GM23338 (cell line): ENCODE data around the gene HAGH. TPM values are rescaled to one million over a fixed set of nuclear protein-coding genes. Genes with fewer than 3 reads are reported as not detected.

ENCODE experiments used
- ATAC-seq: fragments of 200-7000 bp; cut with Tn5 transposase; 3 replicates; pipeline ENCODE4 v1.9.1; 2020
- DNase-seq: peaks from one replicate; pipeline ENCODE4 v3.0.0-alpha.2; 2015; ENCODE audit warnings: low spot score
- H2AFZ ChIP-seq: fragments of 200-600 bp; sonication (generic); 2 replicates; pipeline ENCODE4 v1.8.0; 2016; ENCODE audit warnings: antibody characterized with exemption, mild to moderate bottlenecking, moderate library complexity
- H3F3A ChIP-seq: fragments of 200-600 bp; sonication (generic); replicated peaks from 2 replicates; pipeline ENCODE4 v1.8.0; 2017; ENCODE audit warnings: antibody characterized with exemption, mixed run types, low read depth
- H3K27ac ChIP-seq: fragments of 200-600 bp; sonication (generic); 2 replicates; pipeline ENCODE4 v1.6.1; 2016; ENCODE audit warnings: low read depth
- H3K27me3 ChIP-seq: fragments of 200-600 bp; sonication (generic); 2 replicates; pipeline ENCODE4 v1.8.0; 2016; ENCODE audit warnings: mild to moderate bottlenecking, mixed run types, moderate library complexity; ENCODE audit not compliant: insufficient read depth
- H3K36me3 ChIP-seq: fragments of 200-600 bp; sonication (generic); 2 replicates; pipeline ENCODE4 v1.8.0; 2016; ENCODE audit warnings: mild to moderate bottlenecking; ENCODE audit not compliant: insufficient read depth
- H3K4me1 ChIP-seq: fragments of 200-600 bp; sonication (generic); 2 replicates; pipeline ENCODE4 v1.8.0; 2016; ENCODE audit warnings: mild to moderate bottlenecking, moderate library complexity; ENCODE audit not compliant: insufficient read depth
- H3K4me2 ChIP-seq: fragments of 200-600 bp; sonication (generic); 2 replicates; pipeline ENCODE4 v1.7.1; 2017; ENCODE audit warnings: mixed run types
- H3K4me3 ChIP-seq: fragments of 200-600 bp; sonication (generic); 2 replicates; pipeline ENCODE4 v1.6.1; 2016; ENCODE audit warnings: mixed run types
- H3K79me2 ChIP-seq: fragments of 200-600 bp; sonication (generic); replicated peaks from 2 replicates; pipeline ENCODE4 v1.8.0; 2017; ENCODE audit warnings: mild to moderate bottlenecking; ENCODE audit not compliant: insufficient read depth
- H3K9me2 ChIP-seq: fragments of 200-600 bp; sonication (generic); 2 replicates; pipeline ENCODE4 v1.8.0; 2017; ENCODE audit not compliant: insufficient read depth
- H4K20me1 ChIP-seq: fragments of 200-600 bp; sonication (generic); replicated peaks from 2 replicates; pipeline ENCODE4 v1.8.0; 2017; ENCODE audit warnings: mild to moderate bottlenecking; ENCODE audit not compliant: insufficient read depth
- H3K27ac Mint-ChIP-seq: 2 replicates; pipeline ENCODE4 v1.8.0; 2020; ENCODE audit warnings: inconsistent platforms, mild to moderate bottlenecking, moderate library complexity, mixed read lengths
- H3K27me3 Mint-ChIP-seq: 3 replicates; pipeline ENCODE4 v1.8.0; 2022; ENCODE audit warnings: low read depth, mild to moderate bottlenecking, moderate library complexity, mixed read lengths, inconsistent platforms; ENCODE audit not compliant: insufficient read depth, poor library complexity
- H3K36me3 Mint-ChIP-seq: 3 replicates; pipeline ENCODE4 v1.8.0; 2021; ENCODE audit warnings: low read depth, mild to moderate bottlenecking, inconsistent platforms, moderate library complexity, mixed read lengths
- H3K4me1 Mint-ChIP-seq: 3 replicates; pipeline ENCODE4 v1.8.0; 2020; ENCODE audit warnings: mild to moderate bottlenecking, inconsistent platforms, mixed read lengths
- H3K4me3 Mint-ChIP-seq: 3 replicates; pipeline ENCODE4 v1.8.0; 2021; ENCODE audit warnings: moderate library complexity, mild to moderate bottlenecking, inconsistent platforms, mixed read lengths
- H3K9me3 Mint-ChIP-seq: 3 replicates; pipeline ENCODE4 v1.8.0; 2020; ENCODE audit warnings: moderate library complexity, mild to moderate bottlenecking, inconsistent platforms, mixed read lengths
- CREB1 ChIP-seq: fragments of 250-450 bp; sonication (Bioruptor Pico); IDR thresholded peaks from 2 replicates; pipeline ENCODE4 v1.5.0; 2020; ENCODE audit warnings: low read depth, mild to moderate bottlenecking, moderate library complexity
- CTCF ChIP-seq, 2 experiments: fragments of 200-600 bp in 1 of 2; sonication (generic) in 1 of 2; conservative IDR thresholded peaks; 2 replicates each; pipeline versions ENCODE4 v1.5.1 to v1.6.1; 2016 to 2017; ENCODE audit warnings: antibody characterized with exemption in 2 of 2, low read depth in 2 of 2, mild to moderate bottlenecking in 2 of 2, moderate library complexity in 1 of 2
- EZH2 ChIP-seq: fragments of 200-600 bp; sonication (generic); IDR thresholded peaks from one replicate; pipeline ENCODE4 v1.8.0; 2017; ENCODE audit warnings: antibody characterized with exemption, mild to moderate bottlenecking, low read depth; ENCODE audit not compliant: unreplicated experiment
- EZH2phosphoT487 ChIP-seq: fragments of 200-600 bp; sonication (generic); IDR thresholded peaks from one replicate; pipeline ENCODE4 v1.8.1; 2018; ENCODE audit warnings: antibody characterized with exemption; ENCODE audit not compliant: unreplicated experiment
- JUNB ChIP-seq: IDR thresholded peaks from one replicate; pipeline ENCODE4 v1.6.1; 2016; ENCODE audit warnings: antibody characterized with exemption; ENCODE audit not compliant: unreplicated experiment
- NANOG ChIP-seq: IDR thresholded peaks from 2 replicates; pipeline ENCODE4 v1.6.1; 2016; ENCODE audit warnings: antibody characterized with exemption, borderline replicate concordance
- POLR2AphosphoS5 ChIP-seq: IDR thresholded peaks from 2 replicates; pipeline ENCODE4 v1.6.1; 2016; ENCODE audit warnings: antibody characterized with exemption, low read depth
- REST ChIP-seq: IDR thresholded peaks from one replicate; pipeline ENCODE4 v1.6.1; 2018; ENCODE audit warnings: antibody characterized with exemption; ENCODE audit not compliant: unreplicated experiment
- STAT1 ChIP-seq: IDR thresholded peaks from one replicate; pipeline ENCODE4 v1.6.1; 2016; ENCODE audit warnings: antibody characterized with exemption; ENCODE audit not compliant: unreplicated experiment
- ZNF114 ChIP-seq: fragments of 250-450 bp; sonication (Bioruptor Pico); IDR thresholded peaks from 2 replicates; pipeline ENCODE4 v1.5.0; 2020; ENCODE audit warnings: mild to moderate bottlenecking, moderate library complexity
- ZNF331 ChIP-seq: fragments of 250-450 bp; sonication (Bioruptor Pico); IDR thresholded peaks from 2 replicates; pipeline ENCODE4 v1.5.0; 2020; ENCODE audit warnings: low read depth, mild to moderate bottlenecking, moderate library complexity
- ZNF462 ChIP-seq: fragments of 250-450 bp; sonication (Bioruptor Pico); IDR thresholded peaks from 2 replicates; pipeline ENCODE4 v1.5.0; 2020; ENCODE audit warnings: mild to moderate bottlenecking, moderate library complexity
- polyA plus RNA-seq: library from polyadenylated mRNA; unstranded; fragments of >200 nt; fragmentation: Nextera tagmentation; extraction: Ambion mirVana; gene quantifications from 2 replicates; pipeline ENCODE4 v1.2.1, GENCODE V29; 2016
- total RNA-seq: library from RNA; depleted of rRNA; stranded (reverse); fragments of >200 nt; shearing (Covaris generic); gene quantifications from 2 replicates; pipeline ENCODE4 v1.2.3, GENCODE V29; 2014
- TF ChIP-seq, protein P1 (sequence below): IDR thresholded peaks from 2 replicates; pipeline ENCODE4 v1.6.1; 2016; ENCODE audit warnings: antibody characterized with exemption

The HAGH gene
- total and polyA plus RNA-seq, 2 experiments from 2014 or later: 24.7 to 28.9 TPM

GRCh38 chr16:1766231-1766630, 60.4 kb downstream of the HAGH start:
- H3K4me1 ChIP-seq: peaks cover 4% of the 10 kb centered on the region
- no peak overlapping the region for H3K4me2 ChIP-seq
- no peak overlapping the region for H3K27ac ChIP-seq
- no peak for TF ChIP-seq ZNF114
- no peak for TF ChIP-seq REST
- TF ChIP-seq NANOG: no peak
- no peak for TF ChIP-seq JUNB
- TF ChIP-seq, protein P1, sequence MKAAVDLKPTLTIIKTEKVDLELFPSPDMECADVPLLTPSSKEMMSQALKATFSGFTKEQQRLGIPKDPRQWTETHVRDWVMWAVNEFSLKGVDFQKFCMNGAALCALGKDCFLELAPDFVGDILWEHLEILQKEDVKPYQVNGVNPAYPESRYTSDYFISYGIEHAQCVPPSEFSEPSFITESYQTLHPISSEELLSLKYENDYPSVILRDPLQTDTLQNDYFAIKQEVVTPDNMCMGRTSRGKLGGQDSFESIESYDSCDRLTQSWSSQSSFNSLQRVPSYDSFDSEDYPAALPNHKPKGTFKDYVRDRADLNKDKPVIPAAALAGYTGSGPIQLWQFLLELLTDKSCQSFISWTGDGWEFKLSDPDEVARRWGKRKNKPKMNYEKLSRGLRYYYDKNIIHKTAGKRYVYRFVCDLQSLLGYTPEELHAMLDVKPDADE: no peak
- TF ChIP-seq STAT1: no peak
- TF ChIP-seq ZNF331 (CRISPR knock-in tag): no peak
- no peak for TF ChIP-seq EZH2
- no peak for TF ChIP-seq POLR2AphosphoS5
- TF ChIP-seq CTCF (conservative IDR thresholded peaks at IDR 0.05; ENCODE audit: low read depth in 2 of 2): no peak
- no peak for TF ChIP-seq CREB1 (CRISPR knock-in tag)
- no peak for TF ChIP-seq EZH2phosphoT487
- no peak for TF ChIP-seq ZNF462
- DNase-seq: no peak
- H3K4me1 Mint-ChIP-seq: peaks cover 5% of the 10 kb centered on the region
- H4K20me1 ChIP-seq: no peaks in the 10 kb centered on the region; the same call in 1 of the 2 replicates
- H3K4me3 Mint-ChIP-seq: no peak overlapping the region
- no peaks in the 10 kb centered on the region for H3K36me3 ChIP-seq
- no peak for ATAC-seq
- H3K27me3 ChIP-seq: no peaks in the 10 kb centered on the region
- H3K79me2 ChIP-seq: no peaks in the 10 kb centered on the region
- peaks cover 16% of the 10 kb centered on the region; the same call in 2 of the 3 replicates for H3K36me3 Mint-ChIP-seq
- H3K4me3 ChIP-seq: no peak overlapping the region
- no peaks in the 10 kb centered on the region for H3K9me2 ChIP-seq
- H3K27me3 Mint-ChIP-seq: peaks cover 16% of the 10 kb centered on the region
- H3F3A ChIP-seq: peaks cover 8% of the 10 kb centered on the region; the same call in 1 of the 2 replicates
- H3K9me3 Mint-ChIP-seq: no peaks in the 10 kb centered on the region
- no peak overlapping the region for H2AFZ ChIP-seq
- no peak overlapping the region for H3K27ac Mint-ChIP-seq
